ENCODE results near the gene CCDC85A.

GRCh38 chr2:56288838-56289580 lies 105.2 kb downstream of the CCDC85A start:
- TF ChIP-seq CTCF (conservative IDR thresholded peaks at IDR 0.05; ENCODE audit: low read length) (no peak), EZH2phosphoT487 (IDR thresholded peaks at IDR 0.05; ENCODE audit: borderline replicate concordance) (no peak)
